Activated B cell treated with CpG ODN at 0.5 μM for 24 hours (primary cell): ENCODE results near the gene TANGO6. TPM values are rescaled to one million over a fixed set of nuclear protein-coding genes. Genes with fewer than 3 reads are reported as not detected.

Source experiments
- ATAC-seq: fragments of 200-7000 bp; cut with Tn5 transposase; one replicate; pipeline ENCODE4 v1.10.0; 2021; ENCODE audit warnings: low read depth, mild to moderate bottlenecking, moderate library complexity
- CTCF ChIA-PET: fragments of 350-600 bp; sonication (Branson Sonifier 250); formaldehyde crosslinking; loops from one replicate; lab custom pipeline; 2021; ENCODE audit warnings: antibody characterized with exemption; lab: Charles Lee
- POLR2A ChIA-PET: fragments of 350-600 bp; sonication (Branson Sonifier 250); formaldehyde crosslinking; loops from one replicate; lab custom pipeline; 2021; ENCODE audit warnings: antibody characterized with exemption; lab: Charles Lee
- DNase-seq: peaks from one replicate; pipeline ENCODE4 v3.0.0; 2022
- H3K27ac Mint-ChIP-seq: one replicate; pipeline ENCODE4 v1.8.0; 2020; ENCODE audit warnings: mixed read lengths
- H3K27me3 Mint-ChIP-seq: one replicate; pipeline ENCODE4 v1.8.0; 2021; ENCODE audit warnings: mixed read lengths
- H3K36me3 Mint-ChIP-seq: one replicate; pipeline ENCODE4 v1.8.0; 2021; ENCODE audit warnings: low read depth, mixed read lengths
- H3K4me1 Mint-ChIP-seq: one replicate; pipeline ENCODE4 v1.8.0; 2021; ENCODE audit warnings: mixed read lengths
- H3K4me3 Mint-ChIP-seq: one replicate; pipeline ENCODE4 v1.8.0; 2020; ENCODE audit warnings: mild to moderate bottlenecking, mixed read lengths
- H3K9me3 Mint-ChIP-seq: one replicate; pipeline ENCODE4 v1.8.0; 2020; ENCODE audit warnings: mixed read lengths
- CTCF ChIP-seq: fragments of 200-600 bp; IDR thresholded peaks from one replicate; pipeline ENCODE4 v1.8.0; 2022; ENCODE audit warnings: antibody characterized with exemption, mild to moderate bottlenecking
- intact Hi-C: fragments of 100-400 bp; cut with micrococcal nuclease; formaldehyde crosslinking; loops from one replicate; pipeline ENCODE4 v1.15.1; 2024
- total RNA-seq: library from RNA; stranded (reverse); gene quantifications from 2 replicates; pipeline ENCODE4 v1.2.3, GENCODE V29; 2022

TANGO6 gene
- total RNA-seq, 1 donor from 2014 or later = 39.4 TPM

- intact Hi-C loops = no loop called here
- no peak for TF ChIP-seq CTCF
- ChIA-PET CTCF (no interaction called here), POLR2A (no interaction called here)
- Mint-ChIP-seq H3K9me3 (no peaks in the 10 kb centered on the region), H3K4me3 (no peak overlapping the region), H3K27me3 (no peaks in the 10 kb centered on the region), H3K4me1 (no peaks in the 10 kb centered on the region), H3K27ac (no peak overlapping the region), H3K36me3 (peaks cover 38% of the 10 kb centered on the region)
- ATAC-seq = no peak
- DNase-seq = no peak
Observed at GRCh38 chr16:68887107-68887506, 43.8 kb downstream of the TANGO6 start.

- no peak for TF ChIP-seq CTCF
- POLR2A ChIA-PET = interaction anchor here (0.5 kb wide), 1 partner anchor 12 kb away, joined by 5 read pairs; no protein-coding TSS in a partner anchor
- Mint-ChIP-seq H3K27ac (no peak overlapping the region), H3K4me1 (no peaks in the 10 kb centered on the region), H3K36me3 (peaks cover 33% of the 10 kb centered on the region), H3K27me3 (no peaks in the 10 kb centered on the region), H3K4me3 (no peak overlapping the region), H3K9me3 (no peaks in the 10 kb centered on the region)
- no peak for ATAC-seq
- intact Hi-C loops = no loop called here
- no peak for DNase-seq
- CTCF ChIA-PET = no interaction called here
Observed at GRCh38 chr16:68889508-68890150, 46.3 kb downstream of the TANGO6 start.

- POLR2A ChIA-PET = no interaction called here
- no peak for DNase-seq
- Mint-ChIP-seq H3K4me1 (no peaks in the 10 kb centered on the region), H3K27ac (no peak overlapping the region), H3K4me3 (no peak overlapping the region), H3K36me3 (peaks cover 21% of the 10 kb centered on the region), H3K9me3 (no peaks in the 10 kb centered on the region), H3K27me3 (no peaks in the 10 kb centered on the region)
- intact Hi-C loops = no loop called here
- CTCF ChIA-PET = no interaction called here
- ATAC-seq = no peak
- TF ChIP-seq CTCF = no peak
Observed at GRCh38 chr16:68892214-68892613, 48.9 kb downstream of the TANGO6 start.

- Mint-ChIP-seq H3K4me3 (no peak overlapping the region), H3K27ac (no peak overlapping the region), H3K27me3 (no peaks in the 10 kb centered on the region), H3K36me3 (peaks cover 23% of the 10 kb centered on the region), H3K9me3 (no peaks in the 10 kb centered on the region), H3K4me1 (no peaks in the 10 kb centered on the region)
- ChIA-PET CTCF (no interaction called here), POLR2A (no interaction called here)
- intact Hi-C loops = no loop called here
- DNase-seq = no peak
- TF ChIP-seq CTCF = no peak
- no peak for ATAC-seq
Observed at GRCh38 chr16:68892898-68893297, 49.6 kb downstream of the TANGO6 start.

- no peak for DNase-seq
- Mint-ChIP-seq H3K27me3 (no peaks in the 10 kb centered on the region), H3K36me3 (peaks cover 26% of the 10 kb centered on the region), H3K4me1 (no peaks in the 10 kb centered on the region), H3K9me3 (no peaks in the 10 kb centered on the region), H3K27ac (no peak overlapping the region), H3K4me3 (no peak overlapping the region)
- TF ChIP-seq CTCF = no peak
- intact Hi-C loops = no loop called here
- ChIA-PET POLR2A (no interaction called here), CTCF (no interaction called here)
- no peak for ATAC-seq
Observed at GRCh38 chr16:68893710-68894705, 50.7 kb downstream of the TANGO6 start.
